Measurements from ENCODE around the gene ZNF493. TPM values are rescaled to one million over a fixed set of nuclear protein-coding genes. Genes with fewer than 3 reads are reported as not detected.

The ZNF493 gene
- total RNA-seq, result 10 to 100 TPM; 33.3 to 41.7 TPM

GRCh38 chr19:21396893-21397572 lies at the start of gene ZNF493:
Gene ZNF493, plus strand, starts transcription at chr19:21397133. Its CDS starts 105 bp downstream, at chr19:21397238.
- H3K27me3 ChIP-seq (replicated peaks; ENCODE audit: insufficient read depth), result no peaks in the 10 kb centered on the region
- H3K4me1 ChIP-seq (ENCODE audit: control insufficient read depth in 1 of 2, low read depth in 2 of 2), result peaks cover 29 to 31% of the 10 kb centered on the region in 2 donors
- no peak for TF ChIP-seq CTCF (IDR thresholded peaks at IDR 0.05)
- ATAC-seq (ENCODE audit: insufficient number of reproducible peaks, low FRiP score, low read depth) (peak; percentile 100), DNase-seq (ENCODE audit: low spot score) (peak; percentile 90)
- peak within 1 kb of the TSS; percentile 86 for H3K4me3 ChIP-seq
- no peaks in the 10 kb centered on the region for H3K36me3 ChIP-seq
- H3K9me3 ChIP-seq, result no peaks in the 10 kb centered on the region
- H3K27ac ChIP-seq, result peak within 1 kb of the TSS; percentile 84 to 86

GRCh38 chr19:21352830-21353229 lies 44.1 kb upstream of the ZNF493 start:
- ATAC-seq (ENCODE audit: insufficient number of reproducible peaks, low FRiP score, low read depth), result no peak

GRCh38 chr19:21358768-21359451 lies 38.0 kb upstream of the ZNF493 start, which contains the start of gene ZNF738:
Gene ZNF738, plus strand, starts transcription at chr19:21359000. Its CDS starts 141 bp downstream, at chr19:21359141.
- Histone ChIP-seq H3K27ac (peak within 1 kb of the TSS; percentile 67 to 77), H3K27me3 (replicated peaks; ENCODE audit: insufficient read depth) (no peaks in the 10 kb centered on the region), H3K4me1 (ENCODE audit: control insufficient read depth in 1 of 2, low read depth in 2 of 2) (peaks cover 0 to 8% of the 10 kb centered on the region in 2 donors), H3K9me3 (no peaks in the 10 kb centered on the region), H3K4me3 (peak within 1 kb of the TSS; percentile 90), H3K36me3 (peaks cover 3% of the 10 kb centered on the region)
- peak; percentile 72 for DNase-seq (ENCODE audit: low spot score)
- TF ChIP-seq CTCF (IDR thresholded peaks at IDR 0.05), result no peak
- peak; percentile 97 for ATAC-seq (ENCODE audit: insufficient number of reproducible peaks, low FRiP score, low read depth)

More at GRCh38 chr19:21352830-21353229, 44.1 kb upstream of the ZNF493 start:
- H3K27me3 ChIP-seq (replicated peaks; ENCODE audit: insufficient read depth), result no peaks in the 10 kb centered on the region
- no peak for TF ChIP-seq CTCF (IDR thresholded peaks at IDR 0.05)
- no peak overlapping the region for H3K27ac ChIP-seq
- H3K4me1 ChIP-seq (ENCODE audit: control insufficient read depth in 1 of 2, low read depth in 2 of 2), result no peaks in the 10 kb centered on the region
- H3K9me3 ChIP-seq, result no peaks in the 10 kb centered on the region
- no peak overlapping the region for H3K4me3 ChIP-seq
- no peaks in the 10 kb centered on the region for H3K36me3 ChIP-seq
- DNase-seq (ENCODE audit: low spot score), result no peak

- H3K27me3 ChIP-seq (replicated peaks; ENCODE audit: insufficient read depth), result no peaks in the 10 kb centered on the region
- DNase-seq (ENCODE audit: low spot score), result no peak
- TF ChIP-seq CTCF (IDR thresholded peaks at IDR 0.05), result no peak
- peaks cover 0 to 8% of the 10 kb centered on the region in 2 donors for H3K4me1 ChIP-seq (ENCODE audit: control insufficient read depth in 1 of 2, low read depth in 2 of 2)
- ATAC-seq (ENCODE audit: insufficient number of reproducible peaks, low FRiP score, low read depth), result no peak
- no peak overlapping the region for H3K27ac ChIP-seq
- peaks cover 8% of the 10 kb centered on the region for H3K36me3 ChIP-seq
- no peak overlapping the region for H3K4me3 ChIP-seq
- no peaks in the 10 kb centered on the region for H3K9me3 ChIP-seq
Measured at GRCh38 chr19:21362291-21362690, 34.6 kb upstream of the ZNF493 start.

GRCh38 chr19:21383980-21384582 lies 12.9 kb upstream of the ZNF493 start:
- Histone ChIP-seq H3K4me1 (ENCODE audit: control insufficient read depth in 1 of 2, low read depth in 2 of 2) (no peaks in the 10 kb centered on the region), H3K36me3 (peaks cover 8% of the 10 kb centered on the region), H3K4me3 (no peak overlapping the region), H3K27ac (no peak overlapping the region), H3K27me3 (replicated peaks; ENCODE audit: insufficient read depth) (no peaks in the 10 kb centered on the region), H3K9me3 (peaks cover 85% of the 10 kb centered on the region)
- TF ChIP-seq CTCF (IDR thresholded peaks at IDR 0.05), result no peak
- DNase-seq (ENCODE audit: low spot score) (no peak), ATAC-seq (ENCODE audit: insufficient number of reproducible peaks, low FRiP score, low read depth) (no peak)
